Breast epithelium (tissue), 4 donors: ENCODE results near the gene TENM4. TPM values are rescaled to one million over a fixed set of nuclear protein-coding genes. Genes with fewer than 3 reads are reported as not detected.

Source experiments
- DNase-seq, 2 donors: peaks; one replicate each; pipeline ENCODE4 v3.0.0-alpha.2; 2019; ENCODE audit warnings: low spot score in 2 of 2
- H3K27ac ChIP-seq, 2 donors: fragments of 200-600 bp; sonication (generic) in 1 of 2; one replicate each; pipeline ENCODE4 v1.5.1; 2016 to 2019; ENCODE audit warnings: mild to moderate bottlenecking in 1 of 2
- H3K27me3 ChIP-seq, 2 donors: fragments of 200-600 bp; sonication (generic) in 1 of 2; one replicate each; pipeline versions ENCODE4 v1.5.1 to v1.6.0; 2017 to 2019; ENCODE audit warnings: control low read depth in 1 of 2, mild to moderate bottlenecking in 1 of 2
- H3K36me3 ChIP-seq: fragments of 200-600 bp; one replicate; pipeline ENCODE4 v1.5.1; 2019
- H3K4me1 ChIP-seq, 2 donors: fragments of 200-600 bp; sonication (generic); one replicate each; pipeline ENCODE4 v1.5.1; 2016 to 2019; ENCODE audit warnings: control low read depth in 1 of 2
- H3K4me3 ChIP-seq, 3 donors: fragments of 200-600 bp; sonication (generic); 1 replicate in 2 of 3; 2 replicates in 1 of 3; pipeline ENCODE4 v1.5.1; 2016 to 2019; ENCODE audit warnings: mild to moderate bottlenecking in 3 of 3, moderate library complexity in 2 of 3
- H3K9me3 ChIP-seq, 2 donors: fragments of 200-600 bp; sonication (generic) in 1 of 2; one replicate each; pipeline ENCODE4 v1.5.1; 2016 to 2019; ENCODE audit warnings: control low read depth in 1 of 2
- CTCF ChIP-seq, 3 donors: fragments of 450-650 bp; IDR thresholded peaks; one replicate each; pipeline ENCODE4 v1.5.1; 2016 to 2017; ENCODE audit warnings: antibody characterized with exemption in 3 of 3, mild to moderate bottlenecking in 3 of 3, moderate library complexity in 3 of 3
- POLR2A ChIP-seq: fragments of 450-650 bp; IDR thresholded peaks from one replicate; pipeline ENCODE4 v1.6.1; 2016; ENCODE audit warnings: antibody characterized with exemption, mild to moderate bottlenecking, moderate library complexity
- POLR2AphosphoS5 ChIP-seq, 3 donors: sonication (generic); formaldehyde crosslinking; IDR thresholded peaks; one replicate each; pipeline ENCODE4 v1.6.1; 2017; ENCODE audit warnings: antibody characterized with exemption in 3 of 3
- intact Hi-C: fragments of 100-400 bp; cut with DNase I; formaldehyde crosslinking; loops from one replicate; pipeline ENCODE4 v1.15.1; 2023; ENCODE audit warnings: low total_unique reads
- total RNA-seq, 3 donors: library from RNA; depleted of rRNA; stranded (reverse); fragments of >200 nt; gene quantifications; one replicate each; pipeline ENCODE4 v1.1.0, GENCODE V29; 2016

The TENM4 gene
- total RNA-seq, 3 donors from 2014 or later = 0.29 to 7.9 (median 4.8) TPM

GRCh38 chr11:79110796-79111195 lies 330.0 kb downstream of the TENM4 start:
- Histone ChIP-seq H3K4me1 (no peaks in the 10 kb centered on the region), H3K36me3 (no peaks in the 10 kb centered on the region), H3K4me3 (no peak overlapping the region), H3K27ac (no peak overlapping the region), H3K9me3 (peaks cover 0 to 5% of the 10 kb centered on the region in 2 donors), H3K27me3 (no peaks in the 10 kb centered on the region)
- intact Hi-C loops = no loop called here
- TF ChIP-seq POLR2AphosphoS5 (IDR thresholded peaks at IDR 0.05) = no peak
- TF ChIP-seq CTCF (IDR thresholded peaks at IDR 0.05) = no peak
- TF ChIP-seq POLR2A = no peak
- DNase-seq = no peak

GRCh38 chr11:79110321-79110720 lies 330.5 kb downstream of the TENM4 start:
- H3K36me3 ChIP-seq = no peaks in the 10 kb centered on the region
- DNase-seq = no peak
- intact Hi-C loops = no loop called here
- no peak overlapping the region for H3K27ac ChIP-seq
- no peak overlapping the region for H3K4me3 ChIP-seq
- no peaks in the 10 kb centered on the region for H3K27me3 ChIP-seq
- H3K9me3 ChIP-seq = peaks cover 0 to 5% of the 10 kb centered on the region in 2 donors
- TF ChIP-seq POLR2AphosphoS5 (IDR thresholded peaks at IDR 0.05) = no peak
- TF ChIP-seq CTCF (IDR thresholded peaks at IDR 0.05) = no peak
- no peak for TF ChIP-seq POLR2A
- no peaks in the 10 kb centered on the region for H3K4me1 ChIP-seq

- no peak for DNase-seq
- Histone ChIP-seq H3K36me3 (no peaks in the 10 kb centered on the region), H3K27me3 (no peaks in the 10 kb centered on the region), H3K27ac (no peak overlapping the region), H3K4me1 (no peaks in the 10 kb centered on the region), H3K4me3 (no peak overlapping the region), H3K9me3 (no peaks in the 10 kb centered on the region)
- intact Hi-C loops = no loop called here
- no peak for TF ChIP-seq POLR2A
- TF ChIP-seq CTCF (IDR thresholded peaks at IDR 0.05) = no peak
- TF ChIP-seq POLR2AphosphoS5 (IDR thresholded peaks at IDR 0.05) = no peak
These were observed 332.0 kb downstream of the TENM4 start for GRCh38 chr11:79108851-79109250.

- Histone ChIP-seq H3K9me3 (no peaks in the 10 kb centered on the region), H3K36me3 (no peaks in the 10 kb centered on the region), H3K27me3 (no peaks in the 10 kb centered on the region), H3K4me1 (no peaks in the 10 kb centered on the region), H3K27ac (no peak overlapping the region), H3K4me3 (no peak overlapping the region)
- DNase-seq = no peak
- TF ChIP-seq POLR2A = no peak
- no peak for TF ChIP-seq POLR2AphosphoS5 (IDR thresholded peaks at IDR 0.05)
- TF ChIP-seq CTCF (IDR thresholded peaks at IDR 0.05) = no peak
- intact Hi-C loops = no loop called here
These were observed 338.0 kb downstream of the TENM4 start for GRCh38 chr11:79102840-79103239.

- Histone ChIP-seq H3K9me3 (no peaks in the 10 kb centered on the region), H3K27ac (no peak overlapping the region), H3K27me3 (no peaks in the 10 kb centered on the region), H3K4me3 (no peak overlapping the region), H3K36me3 (no peaks in the 10 kb centered on the region), H3K4me1 (no peaks in the 10 kb centered on the region)
- intact Hi-C loops = no loop called here
- TF ChIP-seq POLR2AphosphoS5 (IDR thresholded peaks at IDR 0.05) = no peak
- no peak for TF ChIP-seq POLR2A
- no peak for TF ChIP-seq CTCF (IDR thresholded peaks at IDR 0.05)
- DNase-seq = peak in 1 of 2 donors; percentile 27
These were observed 339.2 kb downstream of the TENM4 start for GRCh38 chr11:79101656-79102055.
